CD4-positive, CD25-positive, alpha-beta regulatory T cell (primary cell): ENCODE measurements around the gene PPP1R15B. TPM values are rescaled to one million over a fixed set of nuclear protein-coding genes. Genes with fewer than 3 reads are reported as not detected.

ENCODE experiments used
- ATAC-seq, 2 donors: fragments of 150-1000 bp; cut with Tn5 transposase; one replicate each; pipeline ENCODE4 v1.10.0; 2021; ENCODE audit warnings: low read depth in 2 of 2, moderate number of reproducible peaks in 2 of 2, moderate library complexity in 1 of 2
- DNase-seq, 3 donors: peaks; one replicate each; pipeline versions ENCODE4 v3.0.0 to v3.0.0-alpha.2; 2012 to 2022; ENCODE audit warnings: mixed read lengths in 1 of 3
- H3K27ac ChIP-seq: one replicate; pipeline ENCODE4 v1.7.0; 2013; ENCODE audit warnings: mild to moderate bottlenecking, low read length; ENCODE audit not compliant: insufficient read depth, poor library complexity, severe bottlenecking
- H3K27me3 ChIP-seq: one replicate; pipeline ENCODE4 v1.7.0; 2013; ENCODE audit warnings: low read length; ENCODE audit not compliant: control insufficient read depth, insufficient read depth
- H3K36me3 ChIP-seq: one replicate; pipeline ENCODE4 v1.7.0; 2013; ENCODE audit warnings: mild to moderate bottlenecking, low read length, moderate library complexity; ENCODE audit not compliant: control insufficient read depth, insufficient read depth
- H3K4me1 ChIP-seq: 2 replicates; pipeline ENCODE4 v1.7.0; 2013; ENCODE audit warnings: mild to moderate bottlenecking, low read length; ENCODE audit not compliant: insufficient read depth, control insufficient read depth, poor library complexity, severe bottlenecking
- H3K4me3 ChIP-seq: one replicate; pipeline ENCODE4 v1.7.0; 2013; ENCODE audit warnings: low read depth, mild to moderate bottlenecking, low read length, moderate library complexity
- H3K9me3 ChIP-seq, 2 experiments: 1 replicate in 1 of 2; 2 replicates in 1 of 2; pipeline ENCODE4 v1.7.0; 2013; ENCODE audit warnings: low read length in 2 of 2, mild to moderate bottlenecking in 1 of 2, moderate library complexity in 1 of 2; ENCODE audit not compliant: control insufficient read depth in 2 of 2
- H3K27ac Mint-ChIP-seq, 3 donors: one replicate each; pipeline ENCODE4 v1.8.0; 2020 to 2022; ENCODE audit warnings: mild to moderate bottlenecking in 3 of 3, mixed read lengths in 3 of 3, moderate library complexity in 2 of 3
- H3K27me3 Mint-ChIP-seq: one replicate; pipeline ENCODE4 v1.8.0; 2022; ENCODE audit warnings: mild to moderate bottlenecking, mixed read lengths
- H3K36me3 Mint-ChIP-seq: one replicate; pipeline ENCODE4 v1.8.0; 2020; ENCODE audit warnings: mixed read lengths
- H3K4me1 Mint-ChIP-seq, 4 donors: one replicate each; pipeline ENCODE4 v1.8.0; 2020 to 2022; ENCODE audit warnings: mixed read lengths in 4 of 4, mild to moderate bottlenecking in 1 of 4
- H3K4me3 Mint-ChIP-seq, 4 donors: one replicate each; pipeline ENCODE4 v1.8.0; 2020 to 2022; ENCODE audit warnings: mild to moderate bottlenecking in 4 of 4, mixed read lengths in 4 of 4, moderate library complexity in 3 of 4
- H3K9me3 Mint-ChIP-seq, 7 donors: one replicate each; pipeline ENCODE4 v1.8.0; 2020 to 2022; ENCODE audit warnings: mixed read lengths in 7 of 7, mild to moderate bottlenecking in 3 of 7, moderate library complexity in 2 of 7
- polyA plus RNA-seq, 4 donors: library from polyadenylated mRNA; unstranded; fragments of 300-500 nt; fragmentation: Illumina TruSeq; gene quantifications; one replicate each; pipeline ENCODE4 v1.2.3, GENCODE V29; 2021
- total RNA-seq: library from RNA; stranded (reverse); gene quantifications from one replicate; pipeline ENCODE4 v1.2.3, GENCODE V29; 2022

PPP1R15B gene
- total and polyA plus RNA-seq, 5 donors from 2014 or later: 13.2 to 239 (median 22.1) TPM

GRCh38 chr1:204385727-204386126, 25.9 kb downstream of the PPP1R15B start:
- Histone ChIP-seq H3K27ac (no peak overlapping the region), H3K27me3 (peaks cover 3% of the 10 kb centered on the region), H3K4me1 (peaks cover 6% of the 10 kb centered on the region), H3K9me3 (no peaks in the 10 kb centered on the region), H3K36me3 (no peaks in the 10 kb centered on the region), H3K4me3 (no peak overlapping the region)
- H3K36me3 Mint-ChIP-seq: no peaks in the 10 kb centered on the region
- ATAC-seq (no peak), DNase-seq (no peak)
- no peak overlapping the region for H3K4me3 Mint-ChIP-seq
- H3K4me1 Mint-ChIP-seq: peaks cover 0 to 9% (median 4%) of the 10 kb centered on the region in 4 donors
- peaks cover 7% of the 10 kb centered on the region for H3K27me3 Mint-ChIP-seq
- no peak overlapping the region for H3K27ac Mint-ChIP-seq
- H3K9me3 Mint-ChIP-seq: no peaks in the 10 kb centered on the region

GRCh38 chr1:204384636-204385352, 26.8 kb downstream of the PPP1R15B start:
- peaks cover 0 to 4% (median 0%) of the 10 kb centered on the region in 4 donors for H3K4me1 Mint-ChIP-seq
- no peaks in the 10 kb centered on the region for H3K9me3 ChIP-seq
- H3K36me3 Mint-ChIP-seq: no peaks in the 10 kb centered on the region
- no peak overlapping the region for H3K27ac ChIP-seq
- ATAC-seq: no peak
- H3K27me3 ChIP-seq: peaks cover 9% of the 10 kb centered on the region
- no peak overlapping the region for H3K4me3 Mint-ChIP-seq
- H3K27me3 Mint-ChIP-seq: peaks cover 10% of the 10 kb centered on the region
- no peaks in the 10 kb centered on the region for H3K9me3 Mint-ChIP-seq
- H3K4me1 ChIP-seq: peaks cover 6% of the 10 kb centered on the region
- H3K27ac Mint-ChIP-seq: no peak overlapping the region
- no peak overlapping the region for H3K4me3 ChIP-seq
- DNase-seq: no peak
- H3K36me3 ChIP-seq: no peaks in the 10 kb centered on the region

- Mint-ChIP-seq H3K27ac (no peak overlapping the region), H3K4me1 (peaks cover 0 to 3% (median 1%) of the 10 kb centered on the region in 4 donors)
These were observed 28.3 kb downstream of the PPP1R15B start for GRCh38 chr1:204383163-204383904.

GRCh38 chr1:204382714-204383083, 28.9 kb downstream of the PPP1R15B start:
- DNase-seq (no peak), ATAC-seq (no peak)
- H3K27me3 Mint-ChIP-seq: peaks cover 26% of the 10 kb centered on the region
- Histone ChIP-seq H3K4me1 (peaks cover 15% of the 10 kb centered on the region), H3K9me3 (no peaks in the 10 kb centered on the region), H3K27me3 (peaks cover 23% of the 10 kb centered on the region), H3K36me3 (no peaks in the 10 kb centered on the region), H3K27ac (no peak overlapping the region), H3K4me3 (peak overlapping the region; percentile 68)
- H3K9me3 Mint-ChIP-seq: no peaks in the 10 kb centered on the region
- H3K27ac Mint-ChIP-seq: no peak overlapping the region
- peaks cover 0 to 8% (median 5%) of the 10 kb centered on the region in 4 donors for H3K4me1 Mint-ChIP-seq
- H3K4me3 Mint-ChIP-seq: no peak overlapping the region
- no peaks in the 10 kb centered on the region for H3K36me3 Mint-ChIP-seq

More at GRCh38 chr1:204383163-204383904, 28.3 kb downstream of the PPP1R15B start:
- Mint-ChIP-seq H3K9me3 (no peaks in the 10 kb centered on the region), H3K36me3 (no peaks in the 10 kb centered on the region), H3K27me3 (peaks cover 23% of the 10 kb centered on the region), H3K4me3 (no peak overlapping the region)
- ATAC-seq (no peak), DNase-seq (no peak)
- Histone ChIP-seq H3K4me1 (peaks cover 9% of the 10 kb centered on the region), H3K9me3 (no peaks in the 10 kb centered on the region), H3K4me3 (no peak overlapping the region), H3K36me3 (no peaks in the 10 kb centered on the region), H3K27ac (no peak overlapping the region), H3K27me3 (peaks cover 21% of the 10 kb centered on the region)

- H3K4me1 Mint-ChIP-seq: peaks cover 0 to 12% (median 5%) of the 10 kb centered on the region in 4 donors
- no peak overlapping the region for H3K27ac Mint-ChIP-seq
- no peak overlapping the region for H3K4me3 Mint-ChIP-seq
- Histone ChIP-seq H3K4me1 (peaks cover 19% of the 10 kb centered on the region), H3K27me3 (peaks cover 38% of the 10 kb centered on the region), H3K9me3 (no peaks in the 10 kb centered on the region), H3K4me3 (no peak overlapping the region), H3K27ac (no peak overlapping the region), H3K36me3 (no peaks in the 10 kb centered on the region)
- H3K9me3 Mint-ChIP-seq: no peaks in the 10 kb centered on the region
- H3K27me3 Mint-ChIP-seq: peaks cover 26% of the 10 kb centered on the region
- ATAC-seq (no peak), DNase-seq (no peak)
- no peaks in the 10 kb centered on the region for H3K36me3 Mint-ChIP-seq
These were observed 31.3 kb downstream of the PPP1R15B start for GRCh38 chr1:204380293-204380831.

- Histone ChIP-seq H3K36me3 (no peaks in the 10 kb centered on the region), H3K4me1 (peaks cover 19% of the 10 kb centered on the region), H3K9me3 (no peaks in the 10 kb centered on the region), H3K27ac (no peak overlapping the region), H3K4me3 (peak overlapping the region; percentile 51), H3K27me3 (peaks cover 40% of the 10 kb centered on the region)
- H3K4me3 Mint-ChIP-seq: peak overlapping the region; percentile 28 to 88 (median 85)
- no peaks in the 10 kb centered on the region for H3K9me3 Mint-ChIP-seq
- DNase-seq (peak; percentile 18 to 44 (median 37)), ATAC-seq (peak; percentile 50 to 54)
- peaks cover 26% of the 10 kb centered on the region for H3K27me3 Mint-ChIP-seq
- no peaks in the 10 kb centered on the region for H3K36me3 Mint-ChIP-seq
- peaks cover 0 to 12% (median 5%) of the 10 kb centered on the region in 4 donors for H3K4me1 Mint-ChIP-seq
- H3K27ac Mint-ChIP-seq: peak overlapping the region in 2 of 3 donors; percentile 43 to 70
These were observed 33.6 kb downstream of the PPP1R15B start for GRCh38 chr1:204377800-204378668.
